ENCODE data around the gene SMCO3.
A peak's percentile ranks its signal among the peaks of the same experiment; 100 is the strongest.

SMCO3 gene

GRCh38 chr12:14775636-14775980, 38.4 kb downstream of the SMCO3 start:
- peaks cover 30% of the 10 kb centered on the region for H3F3A ChIP-seq (ENCODE audit: control insufficient read depth, insufficient read depth)
- peak overlapping the region; percentile 84 for H3K4me3 ChIP-seq (ENCODE audit: low read length)
- TF ChIP-seq CTCF (IDR thresholded peaks at IDR 0.05; ENCODE audit: low read depth, low read length, poor library complexity, severe bottlenecking) = no peak
- H3K9me2 ChIP-seq (replicated peaks; ENCODE audit: control insufficient read depth, low read length) = no peaks in the 10 kb centered on the region
- no peak overlapping the region for H3K27ac ChIP-seq (ENCODE audit: low read depth, low read length)
- peaks cover 46% of the 10 kb centered on the region for H3K4me1 ChIP-seq (ENCODE audit: control insufficient read depth, low read length)
- H3K27me3 ChIP-seq (ENCODE audit: control insufficient read depth, low read length) = no peaks in the 10 kb centered on the region
- no peaks in the 10 kb centered on the region for H4K20me1 ChIP-seq (ENCODE audit: control insufficient read depth, insufficient read depth, low read depth, low read length)
- peak overlapping the region; percentile 73 for H3K4me2 ChIP-seq (ENCODE audit: low read length)
- peaks cover 3% of the 10 kb centered on the region for H3K36me3 ChIP-seq (ENCODE audit: control insufficient read depth, low read length)
- no peaks in the 10 kb centered on the region for H3K9me3 ChIP-seq (ENCODE audit: control insufficient read depth, insufficient read depth, low read length)
- H3K79me2 ChIP-seq (ENCODE audit: control insufficient read depth, low read length) = peaks cover 25% of the 10 kb centered on the region

- no peak for TF ChIP-seq EZH2phosphoT487 (IDR thresholded peaks at IDR 0.05; ENCODE audit: borderline replicate concordance, low read length)
- peak; percentile 25 for TF ChIP-seq CTCF (IDR thresholded peaks at IDR 0.05; ENCODE audit: low read depth, low read length, poor library complexity, severe bottlenecking)
- Histone ChIP-seq H3K4me3 (ENCODE audit: low read length) (peak overlapping the region; percentile 84), H3K79me2 (ENCODE audit: control insufficient read depth, low read length) (peaks cover 25% of the 10 kb centered on the region), H3K27me3 (ENCODE audit: control insufficient read depth, low read length) (no peaks in the 10 kb centered on the region), H3K36me3 (ENCODE audit: control insufficient read depth, low read length) (peaks cover 7% of the 10 kb centered on the region), H3K9me2 (replicated peaks; ENCODE audit: control insufficient read depth, low read length) (no peaks in the 10 kb centered on the region), H3K9me3 (ENCODE audit: control insufficient read depth, insufficient read depth, low read length) (no peaks in the 10 kb centered on the region), H3K4me1 (ENCODE audit: control insufficient read depth, low read length) (peaks cover 46% of the 10 kb centered on the region), H4K20me1 (ENCODE audit: control insufficient read depth, insufficient read depth, low read depth, low read length) (no peaks in the 10 kb centered on the region), H3F3A (ENCODE audit: control insufficient read depth, insufficient read depth) (peaks cover 33% of the 10 kb centered on the region), H3K4me2 (ENCODE audit: low read length) (peak overlapping the region; percentile 73), H3K27ac (ENCODE audit: low read depth, low read length) (0 out of 2 replicates have a peak overlapping the region, but pooled peaks have one; percentile 60)
Observed at GRCh38 chr12:14774906-14775635, 38.9 kb downstream of the SMCO3 start.

- TF ChIP-seq EZH2phosphoT487 (IDR thresholded peaks at IDR 0.05; ENCODE audit: borderline replicate concordance, low read length) (no peak), CTCF (IDR thresholded peaks at IDR 0.05; ENCODE audit: low read depth, low read length, poor library complexity, severe bottlenecking) (no peak)
- Histone ChIP-seq H4K20me1 (ENCODE audit: control insufficient read depth, insufficient read depth, low read depth, low read length) (no peaks in the 10 kb centered on the region), H3K4me3 (ENCODE audit: low read length) (peak overlapping the region; percentile 84), H3K36me3 (ENCODE audit: control insufficient read depth, low read length) (peaks cover 12% of the 10 kb centered on the region), H3K27me3 (ENCODE audit: control insufficient read depth, low read length) (no peaks in the 10 kb centered on the region), H3K4me2 (ENCODE audit: low read length) (peak overlapping the region; percentile 73), H3K4me1 (ENCODE audit: control insufficient read depth, low read length) (peaks cover 50% of the 10 kb centered on the region), H3K27ac (ENCODE audit: low read depth, low read length) (peak overlapping the region; percentile 60), H3K9me3 (ENCODE audit: control insufficient read depth, insufficient read depth, low read length) (no peaks in the 10 kb centered on the region), H3K9me2 (replicated peaks; ENCODE audit: control insufficient read depth, low read length) (no peaks in the 10 kb centered on the region), H3F3A (ENCODE audit: control insufficient read depth, insufficient read depth) (peaks cover 33% of the 10 kb centered on the region), H3K79me2 (ENCODE audit: control insufficient read depth, low read length) (peaks cover 31% of the 10 kb centered on the region)
Observed at GRCh38 chr12:14774074-14774905, 39.7 kb downstream of the SMCO3 start.

Measured in DOHH2 (cell line).